GM18507 (cell line): Measurements from ENCODE around the gene UGCG.

ENCODE experiments used
- DNase-seq: peaks from one replicate; pipeline ENCODE4 v3.0.0; 2011; ENCODE audit warnings: low read depth; ENCODE audit not compliant: insufficient read length; ENCODE audit errors: extremely low spot score
- FAIRE-seq: peaks from 2 replicates; lab custom pipeline; 2011; peaks lifted over from hg19 to GRCh38; lab: Jason Lieb, UNC

The UGCG gene

DNA sequence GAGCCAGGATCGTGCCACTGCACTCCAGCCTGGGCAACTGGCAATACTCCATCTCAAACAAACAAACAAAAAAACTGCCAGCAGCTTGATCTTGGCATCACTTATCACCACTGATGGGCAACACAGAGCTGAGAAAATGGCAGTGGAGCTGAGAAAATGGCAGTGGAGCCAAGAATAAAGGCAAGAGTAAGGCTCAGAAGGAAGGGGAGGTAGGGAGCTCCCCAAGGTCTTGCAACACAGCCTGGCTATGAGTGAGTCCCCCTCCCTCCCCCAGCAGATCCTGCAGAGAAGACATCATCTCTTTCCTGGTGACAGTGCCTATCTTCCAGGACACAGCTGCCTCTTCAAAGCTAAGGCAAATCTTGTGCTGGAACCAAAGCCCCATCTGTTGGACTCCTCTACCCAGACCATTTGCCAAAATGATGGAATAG lies 70.3 kb downstream of the UGCG start:
- DNase-seq (no peak), FAIRE-seq (no peak)

DNA sequence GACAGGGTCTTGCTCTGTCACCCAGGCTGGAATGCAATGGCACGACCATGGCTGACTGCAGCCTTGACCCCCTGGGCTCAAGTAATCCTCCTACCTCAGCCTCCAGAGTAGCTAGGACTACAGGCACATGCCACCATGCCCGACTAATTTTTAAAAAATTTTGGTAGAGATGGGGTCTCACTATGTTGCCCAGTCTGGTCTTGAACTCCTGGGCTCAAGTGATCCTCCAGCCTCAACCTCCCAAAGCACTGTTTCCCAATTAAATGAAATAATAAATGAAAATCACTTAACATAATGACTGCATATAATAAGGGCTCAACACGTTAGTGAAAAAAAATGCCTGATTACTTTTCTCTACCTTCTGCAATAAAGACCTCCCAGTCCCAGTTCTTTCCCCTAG lies 71.0 kb downstream of the UGCG start:
- DNase-seq = no peak
- FAIRE-seq = no peak

GRCh38 chr9:111969061-111969460 lies 72.4 kb downstream of the UGCG start:
- FAIRE-seq (peak; percentile 38), DNase-seq (no peak)

- DNase-seq (no peak), FAIRE-seq (no peak)
Observed at GRCh38 chr9:111969622-111970021, 73.0 kb downstream of the UGCG start.

GRCh38 chr9:111970827-111971226 lies 74.2 kb downstream of the UGCG start:
- DNase-seq = no peak
- no peak for FAIRE-seq

DNA sequence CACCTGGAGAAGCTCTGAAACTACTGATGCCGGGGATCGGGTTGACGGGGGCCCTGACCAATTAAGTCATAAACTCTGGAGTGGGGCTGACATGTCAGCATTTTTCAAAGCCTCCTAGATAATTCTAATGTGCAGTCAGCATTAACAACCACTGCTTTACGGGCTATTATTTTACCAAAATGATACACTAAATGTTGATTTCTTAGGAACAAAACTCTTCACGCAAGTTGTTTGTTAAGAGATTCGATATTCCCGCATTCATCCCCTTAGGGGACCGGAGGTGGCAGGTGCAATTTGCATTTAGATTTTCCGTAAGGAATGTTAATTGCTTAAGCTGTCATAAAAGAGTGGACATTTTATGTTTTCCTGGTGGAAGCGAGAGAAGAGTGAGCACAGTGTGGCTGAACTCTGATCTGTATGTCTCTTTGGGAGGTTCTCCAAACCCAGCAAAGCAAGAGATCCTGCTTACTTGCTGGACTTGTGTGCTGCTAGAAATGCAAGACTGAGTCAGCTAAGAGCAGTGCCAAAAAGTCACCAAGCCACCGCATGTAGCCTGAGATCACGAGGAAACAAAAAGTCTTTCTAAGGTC lies 77.6 kb downstream of the UGCG start:
- FAIRE-seq = no peak
- DNase-seq = no peak

- no peak for FAIRE-seq
- no peak for DNase-seq
Observed at GRCh38 chr9:111975709-111976108, 79.1 kb downstream of the UGCG start.

DNA sequence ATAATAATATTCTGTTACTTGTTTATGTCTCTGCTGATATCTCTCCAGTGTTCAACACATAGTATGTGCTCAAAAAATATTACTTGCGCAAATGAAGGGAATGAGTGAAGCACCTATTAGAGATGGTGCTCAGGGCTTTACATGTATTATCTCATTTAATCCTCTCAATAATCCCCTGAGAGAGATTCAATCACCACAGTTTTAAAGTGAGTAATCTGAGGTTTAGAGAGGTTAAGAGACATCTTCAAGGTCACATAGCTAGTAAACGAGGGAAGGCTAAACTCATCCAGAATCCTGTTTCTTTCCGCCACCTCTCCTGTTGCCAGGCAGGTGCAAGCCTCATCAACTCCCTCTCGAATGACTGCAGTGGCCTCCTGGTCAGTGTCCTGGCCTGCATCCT lies 82.0 kb downstream of the UGCG start:
- DNase-seq = no peak
- FAIRE-seq = no peak

DNA sequence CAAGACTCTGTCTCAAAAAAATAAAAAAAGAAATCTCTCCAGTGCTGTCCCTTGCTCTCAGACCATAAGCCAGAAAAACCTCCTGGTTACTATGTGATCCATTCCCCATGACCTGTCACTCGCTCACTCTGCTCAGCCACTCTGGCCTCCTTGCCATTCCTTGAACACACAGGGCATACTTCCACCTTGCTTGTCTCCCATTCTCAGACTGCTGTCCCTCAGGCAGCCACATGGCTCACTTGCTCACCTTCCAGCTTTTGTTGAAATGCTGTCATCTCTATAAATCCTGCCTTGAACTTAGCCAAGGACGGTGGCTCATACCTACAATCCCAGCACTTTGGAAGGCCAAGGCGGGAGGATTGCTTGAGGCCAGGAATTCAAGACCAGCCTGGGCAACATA lies 82.9 kb downstream of the UGCG start:
- no peak for FAIRE-seq

DNA sequence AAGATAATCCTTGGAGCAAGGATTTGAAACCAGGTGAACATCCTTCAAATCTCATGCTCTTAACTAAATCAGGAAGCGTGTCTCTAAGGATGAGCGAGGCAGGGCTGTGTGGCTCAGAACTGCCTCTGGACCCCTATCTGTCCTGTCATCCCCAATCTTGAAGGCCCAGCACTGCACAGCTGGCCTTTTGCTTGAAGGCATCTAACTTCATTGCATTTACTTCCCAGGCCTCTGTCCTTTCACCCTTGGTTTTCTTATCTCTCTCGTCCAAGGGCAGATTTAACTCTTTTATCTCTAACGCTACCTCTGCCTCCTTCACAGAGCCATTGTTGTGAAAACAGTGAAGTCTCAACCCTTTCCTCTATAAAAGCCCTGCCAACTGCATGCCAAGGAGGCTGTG lies 83.8 kb downstream of the UGCG start:
- DNase-seq = no peak
- no peak for FAIRE-seq

More for the DNA sequence above, 82.9 kb downstream of the UGCG start:
- no peak for DNase-seq

GRCh38 chr9:111983484-111983908 lies 86.9 kb downstream of the UGCG start:
- DNase-seq = no peak

DNA sequence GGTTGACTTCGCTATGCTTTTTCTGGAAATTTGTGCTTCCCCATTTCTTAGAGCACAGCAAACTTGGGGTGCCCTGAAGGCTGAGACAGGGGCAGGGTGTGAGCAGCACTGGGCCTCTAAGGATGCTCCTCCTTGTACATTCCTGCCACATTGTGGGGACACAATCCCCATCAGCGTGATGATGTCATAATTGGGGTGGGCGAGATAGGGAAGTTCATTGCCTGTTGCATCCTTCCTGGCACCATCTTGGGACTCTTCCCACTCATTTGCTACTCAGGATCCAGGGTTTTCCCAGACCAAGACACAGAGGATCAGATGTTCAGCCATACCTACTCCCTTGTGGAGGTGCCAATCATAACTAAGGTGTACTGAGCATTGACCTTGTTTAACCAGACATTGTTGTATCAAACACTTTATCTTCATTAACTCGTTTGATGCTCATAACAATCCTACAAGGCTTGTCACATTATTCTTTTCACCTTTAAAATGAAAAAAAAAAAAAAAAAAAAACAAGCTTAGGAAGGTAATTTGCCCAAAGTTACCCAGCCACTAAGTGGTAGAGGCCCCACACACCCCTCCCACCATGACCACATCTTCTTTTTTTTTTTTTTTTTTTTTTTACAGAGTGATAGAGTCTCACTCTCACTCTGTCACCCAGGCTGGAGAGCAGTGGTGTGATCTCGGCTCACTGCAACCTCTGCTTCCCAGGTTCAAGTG lies 87.6 kb downstream of the UGCG start:
- peak; percentile 67 for FAIRE-seq

More at GRCh38 chr9:111983484-111983908, 86.9 kb downstream of the UGCG start:
- FAIRE-seq = peak; percentile 98

More for the DNA sequence above, 87.6 kb downstream of the UGCG start:
- DNase-seq = no peak
